ENCODE data around the gene SPSB4. TPM values are rescaled to one million over a fixed set of nuclear protein-coding genes. Genes with fewer than 3 reads are reported as not detected.

Gene SPSB4
- total RNA-seq, 1 donor from 2014 or later = 1.2 TPM

DNA sequence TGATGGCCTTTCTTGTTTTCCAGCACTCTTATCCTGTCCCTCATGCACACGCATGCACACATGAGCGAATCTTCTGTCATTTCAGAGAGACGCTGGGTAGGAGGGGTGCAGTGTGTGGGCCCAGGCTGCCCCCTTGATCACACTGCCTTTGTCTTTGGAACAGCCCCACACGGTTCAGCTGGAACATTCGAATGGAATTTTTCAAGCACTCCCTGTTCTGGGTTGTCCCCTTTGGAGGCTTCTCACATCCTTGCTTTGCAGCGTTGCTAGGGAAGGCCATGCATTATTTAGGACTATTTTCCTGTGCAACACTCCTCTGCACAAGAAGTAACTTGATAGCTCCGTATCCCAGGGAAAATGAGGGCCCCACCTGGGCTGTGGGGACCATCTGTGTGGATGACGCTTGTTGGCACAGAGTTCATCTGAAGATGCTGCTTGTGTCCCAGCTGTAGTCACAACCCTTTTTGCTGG, 78.4 kb downstream of the SPSB4 start:
- no peak for ATAC-seq
- no peak for DNase-seq
- Histone ChIP-seq H3K4me3 (no peak overlapping the region), H3K27ac (no peak overlapping the region), H3K36me3 (no peaks in the 10 kb centered on the region), H3K27me3 (peaks cover 3% of the 10 kb centered on the region), H3K4me1 (no peaks in the 10 kb centered on the region), H3K9me3 (no peaks in the 10 kb centered on the region)
- no peak for TF ChIP-seq CTCF (IDR thresholded peaks at IDR 0.05)
- intact Hi-C loops (cut with DNase I) = no loop called here

DNA sequence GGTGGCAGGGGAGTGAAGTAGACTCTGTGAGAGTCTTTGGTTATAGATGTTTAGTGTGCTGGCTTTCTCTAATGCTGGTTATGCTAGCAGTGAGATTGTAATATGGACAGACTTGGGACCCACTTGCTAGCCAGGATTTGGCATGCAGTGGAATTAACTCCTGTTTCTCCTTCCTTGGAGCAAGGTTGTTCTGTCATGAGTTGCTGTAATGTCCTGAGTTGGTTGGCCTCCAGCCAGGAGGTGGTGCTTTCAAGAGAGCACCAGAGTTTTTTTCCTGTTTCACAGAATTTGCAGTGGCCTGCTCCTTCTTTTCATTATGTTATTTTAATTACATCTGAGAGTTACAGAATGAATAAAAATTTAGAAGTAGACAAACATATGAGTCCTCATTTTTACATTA, 92.4 kb downstream of the SPSB4 start:
- ATAC-seq (no peak), DNase-seq (no peak)
- Histone ChIP-seq H3K4me1 (no peaks in the 10 kb centered on the region), H3K9me3 (peaks cover 7% of the 10 kb centered on the region), H3K36me3 (no peaks in the 10 kb centered on the region), H3K4me3 (no peak overlapping the region), H3K27me3 (no peaks in the 10 kb centered on the region), H3K27ac (no peak overlapping the region)
- no peak for TF ChIP-seq CTCF (IDR thresholded peaks at IDR 0.05)
- intact Hi-C loops (cut with DNase I) = no loop called here

DNA sequence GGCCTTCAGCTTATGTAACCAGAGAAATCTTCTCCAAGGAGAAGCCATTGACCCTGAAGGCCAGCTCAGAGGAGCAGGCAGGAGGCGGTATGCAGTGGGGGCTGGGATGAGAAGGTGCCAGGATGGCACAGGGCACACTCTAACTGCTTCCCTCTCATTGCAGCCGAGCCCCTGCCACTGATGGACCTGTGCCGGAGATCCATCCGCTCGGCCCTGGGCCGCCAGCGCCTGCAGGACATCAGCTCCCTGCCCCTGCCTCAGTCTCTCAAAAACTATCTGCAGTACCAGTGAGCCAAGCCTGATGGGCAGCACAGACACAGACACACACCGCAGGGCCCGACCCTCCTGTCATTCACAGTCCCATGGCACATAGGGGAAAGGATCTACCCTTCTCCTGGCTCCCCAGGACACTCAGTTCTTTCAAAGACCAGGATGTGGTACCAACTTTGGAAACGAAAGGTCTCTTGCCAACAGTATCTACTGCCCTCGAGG, 95.9 kb downstream of the SPSB4 start:
- no peak for ATAC-seq
- Histone ChIP-seq H3K36me3 (no peaks in the 10 kb centered on the region), H3K4me1 (no peaks in the 10 kb centered on the region), H3K27me3 (no peaks in the 10 kb centered on the region), H3K4me3 (no peak overlapping the region), H3K9me3 (no peaks in the 10 kb centered on the region), H3K27ac (no peak overlapping the region)
- intact Hi-C loops (cut with DNase I) = no loop called here
- TF ChIP-seq CTCF (IDR thresholded peaks at IDR 0.05) = no peak
- DNase-seq = no peak

DNA sequence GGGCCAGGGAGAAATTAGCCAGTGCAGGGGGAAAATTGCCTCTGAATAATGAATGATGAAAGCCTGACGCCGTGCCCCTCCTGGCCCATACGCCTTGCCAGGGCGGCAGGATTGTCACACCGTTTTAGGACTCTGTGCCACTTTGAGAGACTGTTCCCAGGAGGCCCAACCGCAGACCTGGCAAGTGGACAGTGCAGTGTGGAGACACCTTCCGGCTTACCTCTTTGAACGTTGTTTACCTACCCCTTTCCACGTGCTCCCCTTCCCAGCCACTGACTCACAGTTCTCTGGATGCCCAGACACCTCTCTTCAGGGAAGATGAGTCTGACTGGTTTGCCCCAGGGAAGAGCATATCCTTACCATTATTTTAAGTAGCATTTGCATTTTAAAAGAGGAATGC, 96.5 kb downstream of the SPSB4 start:
- H3K9me3 ChIP-seq = no peaks in the 10 kb centered on the region
- no peak overlapping the region for H3K27ac ChIP-seq
- no peak for TF ChIP-seq CTCF (IDR thresholded peaks at IDR 0.05)
- no peak for DNase-seq
- no peaks in the 10 kb centered on the region for H3K27me3 ChIP-seq
- H3K4me3 ChIP-seq = no peak overlapping the region
- ATAC-seq = peak; percentile 42
- no peaks in the 10 kb centered on the region for H3K4me1 ChIP-seq
- intact Hi-C loops (cut with DNase I) = no loop called here
- no peaks in the 10 kb centered on the region for H3K36me3 ChIP-seq

- H3K4me1 ChIP-seq = no peaks in the 10 kb centered on the region
- intact Hi-C loops (cut with DNase I) = no loop called here
- ATAC-seq (no peak), DNase-seq (no peak)
- H3K9me3 ChIP-seq = no peaks in the 10 kb centered on the region
- no peak overlapping the region for H3K27ac ChIP-seq
- no peak for TF ChIP-seq CTCF (IDR thresholded peaks at IDR 0.05)
- H3K4me3 ChIP-seq = no peak overlapping the region
- H3K36me3 ChIP-seq = no peaks in the 10 kb centered on the region
- no peaks in the 10 kb centered on the region for H3K27me3 ChIP-seq
These were observed 97.0 kb downstream of the SPSB4 start for GRCh38 chr3:141148169-141148568.

- H3K27me3 ChIP-seq = no peaks in the 10 kb centered on the region
- no peak for ATAC-seq
- TF ChIP-seq CTCF (IDR thresholded peaks at IDR 0.05) = no peak
These were observed 97.6 kb downstream of the SPSB4 start for GRCh38 chr3:141148770-141149169.

More at GRCh38 chr3:141148770-141149169, 97.6 kb downstream of the SPSB4 start:
- intact Hi-C loops (cut with DNase I) = no loop called here
- no peak for DNase-seq
- H3K9me3 ChIP-seq = no peaks in the 10 kb centered on the region
- no peak overlapping the region for H3K27ac ChIP-seq
- no peak overlapping the region for H3K4me3 ChIP-seq
- H3K4me1 ChIP-seq = no peaks in the 10 kb centered on the region
- H3K36me3 ChIP-seq = no peaks in the 10 kb centered on the region
